Breast epithelium (tissue), 3 donors: Measurements from ENCODE around the gene ANKH.

Experiments
- CTCF ChIP-seq, 3 donors: fragments of 450-650 bp; IDR thresholded peaks; one replicate each; pipeline ENCODE4 v1.5.1; 2016 to 2017; ENCODE audit warnings: antibody characterized with exemption in 3 of 3, mild to moderate bottlenecking in 3 of 3, moderate library complexity in 3 of 3
- POLR2AphosphoS5 ChIP-seq, 3 donors: sonication (generic); formaldehyde crosslinking; IDR thresholded peaks; one replicate each; pipeline ENCODE4 v1.6.1; 2017; ENCODE audit warnings: antibody characterized with exemption in 3 of 3

- TF ChIP-seq POLR2AphosphoS5 (IDR thresholded peaks at IDR 0.05) (no peak), CTCF (IDR thresholded peaks at IDR 0.05) (no peak)
Observed at GRCh38 chr5:14894748-14895147, 23.2 kb upstream of the ANKH start.
